Measurements from ENCODE around the gene ATF6B. TPM values are rescaled to one million over a fixed set of nuclear protein-coding genes. Genes with fewer than 3 reads are reported as not detected.

The ATF6B gene
- total RNA-seq, 1 experiment from 2014 or later, result 87.2 TPM

DNA sequence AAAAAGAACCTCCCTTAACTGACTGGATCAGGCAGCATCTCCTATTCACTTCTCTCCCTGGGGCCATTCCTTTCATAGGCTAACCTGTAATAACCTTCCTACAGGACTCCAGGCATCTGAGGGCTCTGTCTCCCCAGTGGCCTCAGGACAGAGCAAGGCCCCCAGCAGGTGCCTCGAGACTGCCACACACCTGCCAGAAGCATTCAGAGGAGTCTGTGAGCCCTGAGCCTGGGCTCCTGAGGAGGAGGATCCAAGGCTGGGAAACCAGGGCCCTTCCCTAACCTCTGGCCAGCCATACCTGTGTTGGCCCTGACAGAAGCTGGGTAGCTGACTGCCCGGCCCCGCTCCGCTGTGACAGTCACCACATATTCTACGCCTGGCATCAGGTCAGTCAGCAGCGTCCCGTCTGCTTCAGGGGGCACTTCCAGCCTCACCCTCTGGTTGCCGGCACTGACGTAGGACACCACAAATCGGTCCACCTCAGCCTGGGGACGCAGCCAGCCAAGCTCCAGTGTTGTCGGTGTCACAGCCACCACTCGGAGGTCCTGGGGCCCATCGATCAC lies 39.5 kb downstream of the ATF6B start:
- Histone ChIP-seq H3K4me2 (no peak overlapping the region), H3K36me3 (ENCODE audit: low read depth) (no peaks in the 10 kb centered on the region), H4K20me1 (ENCODE audit: insufficient read depth) (no peaks in the 10 kb centered on the region), H3F3A (ENCODE audit: insufficient read depth, low read depth) (peaks cover 25% of the 10 kb centered on the region), H3K79me2 (ENCODE audit: low read depth) (no peaks in the 10 kb centered on the region), H3K27ac (no peak overlapping the region), H2AFZ (no peak overlapping the region), H3K27me3 (ENCODE audit: insufficient read depth, low read depth) (no peaks in the 10 kb centered on the region), H3K9me3 (ENCODE audit: insufficient read depth, low read depth) (no peaks in the 10 kb centered on the region), H3K4me1 (replicated peaks; ENCODE audit: insufficient read depth) (peaks cover 40% of the 10 kb centered on the region), H3K4me3 (no peak overlapping the region), H3K9me2 (ENCODE audit: insufficient read depth) (no peaks in the 10 kb centered on the region)
- TF ChIP-seq EZH2 (IDR thresholded peaks at IDR 0.05; ENCODE audit: low read depth) (no peak), CTCF (conservative IDR thresholded peaks at IDR 0.05) (no peak)
- ChIA-PET POLR2A (ENCODE audit: unreplicated experiment) (interaction anchor here (0.7 kb wide), 1 partner anchor 102 kb away, joined by 7 read pairs; the partner anchor contains the start of gene PBX2), CTCF (interaction anchor here (0.6 kb wide), 2 partner anchors 12 to 181 kb away, joined by 4 to 7 read pairs; no protein-coding TSS in a partner anchor)
- TSS peak; percentile 19 for BruUV-seq (replicated peaks)
- intact Hi-C loops (cut with micrococcal nuclease; ENCODE audit: unreplicated experiment), result no loop called here
- no peak for DNase-seq

DNA sequence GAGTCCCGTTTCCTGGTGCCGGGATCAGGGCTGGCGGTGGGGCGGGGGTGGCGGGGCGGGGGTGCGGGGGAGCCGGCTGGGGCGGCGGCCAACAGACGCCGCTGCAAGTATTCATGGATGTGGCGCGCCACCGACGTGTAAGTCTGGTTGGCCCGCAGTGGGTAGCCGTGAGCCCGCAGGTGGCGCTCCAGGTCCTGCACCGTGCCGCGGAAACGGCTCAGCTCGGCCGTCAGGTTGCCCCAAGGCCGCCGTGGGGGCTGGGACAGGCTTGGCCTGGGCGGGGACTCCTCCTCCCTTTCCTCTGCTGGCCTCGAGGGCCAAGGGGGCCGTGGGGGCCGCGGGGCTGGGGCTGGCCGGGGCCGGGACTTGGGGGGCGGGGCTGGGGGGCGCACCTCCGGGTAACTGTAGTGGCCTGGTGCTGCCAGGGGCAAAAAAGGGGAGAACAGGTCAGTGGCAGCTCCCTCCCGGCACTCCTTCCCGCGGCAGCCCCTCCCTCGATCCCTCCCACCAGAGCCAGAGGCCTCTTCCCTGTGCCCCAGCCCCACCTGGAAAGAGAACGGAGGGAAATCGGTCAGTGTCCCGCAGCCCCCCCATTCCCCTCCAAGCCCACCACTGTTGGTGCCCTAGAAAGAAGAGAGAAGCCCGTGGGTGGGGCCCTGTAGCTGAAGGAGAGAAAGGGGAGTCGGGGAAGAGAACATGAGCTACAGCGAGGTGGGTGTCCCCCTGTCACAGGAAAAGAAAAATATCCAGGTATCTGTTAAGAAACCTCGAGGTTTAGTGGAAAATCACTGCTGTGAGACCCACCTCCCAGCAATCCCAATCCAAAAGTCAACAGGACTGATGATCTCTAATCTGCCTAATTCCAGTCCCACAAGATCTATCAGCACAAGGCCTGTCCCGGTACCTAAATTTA lies 40.2 kb downstream of the ATF6B start:
- peak overlapping the region; percentile 66 for H3K4me2 ChIP-seq
- intact Hi-C loops (cut with micrococcal nuclease; ENCODE audit: unreplicated experiment), result loop anchor here (1.0 kb wide), 1 partner anchor 26 kb away; no protein-coding TSS in a partner anchor
- POLR2A ChIA-PET (ENCODE audit: unreplicated experiment), result interaction anchor here (0.6 to 0.8 kb wide), 3 partner anchors 26 to 501 kb away, joined by 4 to 7 read pairs (median 7); partner anchors contain the start of gene PBX2

More for the DNA sequence above, 40.2 kb downstream of the ATF6B start:
- Histone ChIP-seq H3K4me3 (0 out of 2 replicates have a peak overlapping the region, but pooled peaks have one; percentile 36), H3F3A (ENCODE audit: insufficient read depth, low read depth) (peaks cover 26% of the 10 kb centered on the region), H3K36me3 (ENCODE audit: low read depth) (no peaks in the 10 kb centered on the region), H3K9me2 (ENCODE audit: insufficient read depth) (no peaks in the 10 kb centered on the region), H3K27me3 (ENCODE audit: insufficient read depth, low read depth) (no peaks in the 10 kb centered on the region), H3K4me1 (replicated peaks; ENCODE audit: insufficient read depth) (peaks cover 47% of the 10 kb centered on the region), H4K20me1 (ENCODE audit: insufficient read depth) (no peaks in the 10 kb centered on the region), H3K27ac (no peak overlapping the region), H3K79me2 (ENCODE audit: low read depth) (no peaks in the 10 kb centered on the region), H3K9me3 (ENCODE audit: insufficient read depth, low read depth) (no peaks in the 10 kb centered on the region), H2AFZ (no peak overlapping the region)
- BruUV-seq (replicated peaks), result no TSS peak
- TF ChIP-seq EZH2 (IDR thresholded peaks at IDR 0.05; ENCODE audit: low read depth) (no peak), CTCF (conservative IDR thresholded peaks at IDR 0.05) (peak; percentile 54)
- CTCF ChIA-PET, result interaction anchor here (0.6 kb wide), 1 partner anchor 11 kb away, joined by 4 read pairs; no protein-coding TSS in a partner anchor
- peak; percentile 72 to 88 for DNase-seq

Data from PC-9 (cell line).